Measurements from ENCODE around the gene CAPN12. TPM values are rescaled to one million over a fixed set of nuclear protein-coding genes. Genes with fewer than 3 reads are reported as not detected.

CAPN12 gene
- total and polyA plus RNA-seq, 2 experiments from 2014 or later = 1.3 to 10.9 TPM

DNA sequence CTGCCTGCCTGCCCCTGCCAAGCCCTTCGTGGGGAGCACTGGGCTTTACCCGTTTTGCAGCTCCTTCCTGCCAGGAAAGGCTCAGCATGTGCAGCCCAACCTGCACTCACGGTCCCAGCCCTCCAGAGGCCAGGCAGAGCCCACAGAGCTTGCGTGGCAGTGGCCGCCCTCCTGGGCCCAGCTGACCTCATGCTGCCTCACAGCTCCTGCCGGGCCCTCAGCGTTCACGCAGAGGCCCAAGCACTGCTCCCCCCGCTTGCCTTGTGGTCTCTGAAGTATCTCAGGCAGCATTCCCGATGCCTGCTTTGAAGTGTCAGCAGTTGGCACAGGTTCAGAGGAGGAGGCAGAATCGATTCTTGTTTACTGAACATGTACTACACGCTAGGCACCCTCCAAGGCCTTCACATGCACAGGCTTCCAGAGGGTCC lies 32.5 kb downstream of the CAPN12 start:
- peaks cover 51% of the 10 kb centered on the region for H3K36me3 ChIP-seq
- H3K27me3 ChIP-seq = no peaks in the 10 kb centered on the region
- TF ChIP-seq, protein P1, sequence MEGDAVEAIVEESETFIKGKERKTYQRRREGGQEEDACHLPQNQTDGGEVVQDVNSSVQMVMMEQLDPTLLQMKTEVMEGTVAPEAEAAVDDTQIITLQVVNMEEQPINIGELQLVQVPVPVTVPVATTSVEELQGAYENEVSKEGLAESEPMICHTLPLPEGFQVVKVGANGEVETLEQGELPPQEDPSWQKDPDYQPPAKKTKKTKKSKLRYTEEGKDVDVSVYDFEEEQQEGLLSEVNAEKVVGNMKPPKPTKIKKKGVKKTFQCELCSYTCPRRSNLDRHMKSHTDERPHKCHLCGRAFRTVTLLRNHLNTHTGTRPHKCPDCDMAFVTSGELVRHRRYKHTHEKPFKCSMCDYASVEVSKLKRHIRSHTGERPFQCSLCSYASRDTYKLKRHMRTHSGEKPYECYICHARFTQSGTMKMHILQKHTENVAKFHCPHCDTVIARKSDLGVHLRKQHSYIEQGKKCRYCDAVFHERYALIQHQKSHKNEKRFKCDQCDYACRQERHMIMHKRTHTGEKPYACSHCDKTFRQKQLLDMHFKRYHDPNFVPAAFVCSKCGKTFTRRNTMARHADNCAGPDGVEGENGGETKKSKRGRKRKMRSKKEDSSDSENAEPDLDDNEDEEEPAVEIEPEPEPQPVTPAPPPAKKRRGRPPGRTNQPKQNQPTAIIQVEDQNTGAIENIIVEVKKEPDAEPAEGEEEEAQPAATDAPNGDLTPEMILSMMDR (IDR thresholded peaks at IDR 0.05; ENCODE audit: low read depth, low read length) = no peak
- H3K9me3 ChIP-seq (ENCODE audit: low read depth) = no peaks in the 10 kb centered on the region
- peak in 1 of 2 donors; percentile 75 for DNase-seq (ENCODE audit: low read depth in 1 of 2, low spot score in 1 of 2)
- H3K4me1 ChIP-seq (ENCODE audit: low read depth) = no peaks in the 10 kb centered on the region
- peak overlapping the region; percentile 73 for H3K27ac ChIP-seq
- no peak overlapping the region for H3K4me3 ChIP-seq

DNA sequence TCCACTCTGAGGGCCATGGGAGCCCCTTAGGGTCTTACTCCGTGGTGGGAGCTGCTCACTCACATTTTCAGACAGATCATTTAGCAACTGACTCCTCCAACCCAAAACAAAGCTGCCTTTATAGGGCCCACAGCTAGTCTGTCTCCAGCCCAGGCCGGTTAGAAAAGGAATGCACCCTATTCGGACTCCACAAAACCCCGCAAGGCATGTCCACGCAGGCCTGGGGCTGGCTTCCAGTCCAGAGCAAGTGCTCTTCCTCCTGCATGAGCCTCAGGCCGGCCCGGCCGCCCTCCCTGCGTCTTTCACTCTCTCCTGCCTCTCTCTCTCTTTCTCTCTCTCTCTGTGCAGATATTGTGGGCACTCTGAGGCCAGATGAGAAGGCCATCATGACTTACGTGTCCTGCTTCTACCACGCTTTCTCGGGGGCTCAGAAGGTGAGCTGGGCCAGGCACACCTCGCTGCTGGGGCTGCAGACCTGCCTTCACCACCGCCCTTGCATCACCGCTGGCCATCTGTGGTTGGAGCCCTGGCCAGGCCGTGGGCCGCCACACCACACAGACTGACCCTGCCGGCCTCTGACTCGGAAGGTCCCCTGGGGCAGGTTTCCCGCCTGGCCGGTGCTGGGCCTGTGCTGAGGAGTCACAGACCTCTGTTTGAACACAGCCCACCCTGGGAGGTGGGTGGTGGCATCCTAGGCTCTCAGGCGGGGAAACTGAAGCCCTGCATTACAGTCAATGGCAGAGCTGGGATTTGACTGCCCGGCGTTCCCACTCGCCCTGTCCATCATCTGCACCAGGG lies 33.1 kb downstream of the CAPN12 start:
- Histone ChIP-seq H3K36me3 (peaks cover 54% of the 10 kb centered on the region), H3K4me1 (ENCODE audit: low read depth) (no peaks in the 10 kb centered on the region), H3K27ac (peak overlapping the region; percentile 73), H3K9me3 (ENCODE audit: low read depth) (no peaks in the 10 kb centered on the region), H3K4me3 (no peak overlapping the region), H3K27me3 (no peaks in the 10 kb centered on the region)
- DNase-seq (ENCODE audit: low read depth in 1 of 2, low spot score in 1 of 2) = no peak
- TF ChIP-seq, protein P1 (IDR thresholded peaks at IDR 0.05; ENCODE audit: low read depth, low read length) = no peak

GRCh38 chr19:38710416-38710702 lies 33.9 kb downstream of the CAPN12 start:
- Histone ChIP-seq H3K4me1 (ENCODE audit: low read depth) (no peaks in the 10 kb centered on the region), H3K9me3 (ENCODE audit: low read depth) (no peaks in the 10 kb centered on the region), H3K27ac (peak overlapping the region; percentile 73), H3K27me3 (no peaks in the 10 kb centered on the region), H3K4me3 (no peak overlapping the region), H3K36me3 (peaks cover 56% of the 10 kb centered on the region)
- TF ChIP-seq, protein P1 (IDR thresholded peaks at IDR 0.05; ENCODE audit: low read depth, low read length) = no peak
- DNase-seq (ENCODE audit: low read depth in 1 of 2, low spot score in 1 of 2) = no peak

DNA sequence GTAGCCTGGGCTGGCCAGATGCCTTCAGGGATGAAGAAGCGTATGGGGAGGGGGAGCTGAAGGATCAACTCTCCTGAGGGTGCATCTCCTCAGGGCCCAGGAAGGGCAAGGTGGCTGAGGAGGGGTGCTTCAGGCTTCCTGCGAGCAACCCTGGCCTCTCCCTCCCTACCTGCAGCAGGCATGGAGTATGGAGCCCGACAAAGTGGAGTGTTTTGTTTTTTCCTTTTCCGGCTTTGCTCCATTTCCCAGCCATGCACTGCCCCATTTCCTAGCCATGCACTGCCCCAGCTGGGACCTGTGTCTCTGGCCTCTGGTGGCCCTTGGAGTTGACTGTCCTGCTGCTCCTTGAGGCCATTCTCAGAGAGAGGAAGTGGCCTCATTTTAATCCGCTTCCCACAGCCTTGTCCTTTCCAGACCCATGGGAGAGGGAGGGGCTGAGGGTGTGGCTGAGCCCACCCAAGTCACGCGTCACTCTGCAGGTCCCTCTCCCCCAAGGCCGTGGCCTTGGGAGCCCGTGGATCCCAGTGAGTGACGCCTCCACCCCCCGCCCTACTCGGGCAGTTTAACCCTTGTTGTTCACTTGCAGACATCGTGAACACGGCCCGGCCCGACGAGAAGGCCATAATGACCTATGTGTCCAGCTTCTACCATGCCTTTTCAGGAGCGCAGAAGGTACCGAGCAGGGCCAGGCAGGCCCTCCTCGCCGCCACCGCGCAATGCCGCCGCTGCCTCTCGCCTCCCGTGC lies 34.4 kb downstream of the CAPN12 start:
- H3K4me1 ChIP-seq (ENCODE audit: low read depth) = no peaks in the 10 kb centered on the region
- H3K27me3 ChIP-seq = no peaks in the 10 kb centered on the region
- TF ChIP-seq, protein P1 (IDR thresholded peaks at IDR 0.05; ENCODE audit: low read depth, low read length) = no peak
- no peak for DNase-seq (ENCODE audit: low read depth in 1 of 2, low spot score in 1 of 2)
- H3K9me3 ChIP-seq (ENCODE audit: low read depth) = no peaks in the 10 kb centered on the region
- H3K4me3 ChIP-seq = no peak overlapping the region
- peaks cover 59% of the 10 kb centered on the region for H3K36me3 ChIP-seq
- H3K27ac ChIP-seq = peak overlapping the region; percentile 73

DNA sequence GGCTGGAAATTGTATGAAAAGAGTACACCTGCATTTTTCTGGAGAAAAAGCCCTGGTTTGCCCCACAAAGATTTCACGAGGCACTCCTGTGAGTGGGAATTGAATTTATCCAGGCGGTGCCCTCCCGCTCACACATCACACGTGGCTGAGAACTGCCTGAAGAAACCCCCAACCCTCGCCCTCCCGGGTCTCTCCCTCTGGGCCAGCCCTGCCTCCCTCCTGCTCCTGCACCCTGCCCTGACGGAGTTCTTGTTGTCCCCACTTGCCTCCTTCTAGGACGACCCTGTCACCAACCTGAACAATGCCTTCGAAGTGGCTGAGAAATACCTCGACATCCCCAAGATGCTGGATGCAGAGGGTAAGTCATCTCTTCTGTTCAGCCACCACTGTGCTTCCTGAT lies 35.2 kb downstream of the CAPN12 start:
- Histone ChIP-seq H3K9me3 (ENCODE audit: low read depth) (no peaks in the 10 kb centered on the region), H3K4me1 (ENCODE audit: low read depth) (no peaks in the 10 kb centered on the region), H3K27me3 (no peaks in the 10 kb centered on the region), H3K4me3 (no peak overlapping the region), H3K27ac (peak overlapping the region; percentile 20), H3K36me3 (peaks cover 63% of the 10 kb centered on the region)
- no peak for DNase-seq (ENCODE audit: low read depth in 1 of 2, low spot score in 1 of 2)
- TF ChIP-seq, protein P1 (IDR thresholded peaks at IDR 0.05; ENCODE audit: low read depth, low read length) = no peak
